RWPE2 (cell line): ENCODE measurements around the gene OAS3.

ENCODE experiments used
- ATAC-seq: fragments of 200-7000 bp; cut with Tn5 transposase; 3 replicates; pipeline ENCODE4 v1.9.1; 2021; ENCODE audit warnings: low read depth
- DNase-seq: peaks from one replicate; pipeline ENCODE4 v3.0.0-alpha.2; 2020; ENCODE audit warnings: low spot score
- H3K27ac ChIP-seq: fragments of 450-650 bp; 2 replicates; pipeline ENCODE4 v1.5.1; 2017; ENCODE audit warnings: mild to moderate bottlenecking; ENCODE audit not compliant: poor library complexity, severe bottlenecking
- H3K27me3 ChIP-seq: fragments of 250-450 bp; sonication (Bioruptor Pico); 2 replicates; pipeline ENCODE4 v1.5.1; 2021; ENCODE audit warnings: mild to moderate bottlenecking, moderate library complexity; ENCODE audit not compliant: insufficient read depth, poor library complexity, severe bottlenecking
- H3K36me3 ChIP-seq: fragments of 250-450 bp; sonication (Bioruptor Pico); 2 replicates; pipeline ENCODE4 v1.5.1; 2020; ENCODE audit warnings: low read depth, mild to moderate bottlenecking, moderate library complexity
- H3K4me1 ChIP-seq: fragments of 250-450 bp; sonication (Bioruptor Pico); 2 replicates; pipeline ENCODE4 v1.5.1; 2021; ENCODE audit warnings: mild to moderate bottlenecking, moderate library complexity; ENCODE audit not compliant: insufficient read depth, poor library complexity, severe bottlenecking
- H3K4me3 ChIP-seq: fragments of 250-450 bp; sonication (Bioruptor Pico); 2 replicates; pipeline ENCODE4 v1.5.1; 2021; ENCODE audit warnings: mild to moderate bottlenecking, moderate library complexity; ENCODE audit not compliant: severe bottlenecking
- H3K9me3 ChIP-seq: fragments of 250-450 bp; sonication (Bioruptor Pico); 2 replicates; pipeline ENCODE4 v1.5.1; 2021; ENCODE audit warnings: mild to moderate bottlenecking, moderate library complexity; ENCODE audit not compliant: severe bottlenecking
- TF ChIP-seq, protein P1 (sequence below): fragments of 450-650 bp; IDR thresholded peaks from one replicate; pipeline ENCODE4 v1.5.1; 2017; ENCODE audit warnings: mild to moderate bottlenecking, moderate library complexity; ENCODE audit not compliant: poor library complexity, severe bottlenecking

Gene OAS3

DNA sequence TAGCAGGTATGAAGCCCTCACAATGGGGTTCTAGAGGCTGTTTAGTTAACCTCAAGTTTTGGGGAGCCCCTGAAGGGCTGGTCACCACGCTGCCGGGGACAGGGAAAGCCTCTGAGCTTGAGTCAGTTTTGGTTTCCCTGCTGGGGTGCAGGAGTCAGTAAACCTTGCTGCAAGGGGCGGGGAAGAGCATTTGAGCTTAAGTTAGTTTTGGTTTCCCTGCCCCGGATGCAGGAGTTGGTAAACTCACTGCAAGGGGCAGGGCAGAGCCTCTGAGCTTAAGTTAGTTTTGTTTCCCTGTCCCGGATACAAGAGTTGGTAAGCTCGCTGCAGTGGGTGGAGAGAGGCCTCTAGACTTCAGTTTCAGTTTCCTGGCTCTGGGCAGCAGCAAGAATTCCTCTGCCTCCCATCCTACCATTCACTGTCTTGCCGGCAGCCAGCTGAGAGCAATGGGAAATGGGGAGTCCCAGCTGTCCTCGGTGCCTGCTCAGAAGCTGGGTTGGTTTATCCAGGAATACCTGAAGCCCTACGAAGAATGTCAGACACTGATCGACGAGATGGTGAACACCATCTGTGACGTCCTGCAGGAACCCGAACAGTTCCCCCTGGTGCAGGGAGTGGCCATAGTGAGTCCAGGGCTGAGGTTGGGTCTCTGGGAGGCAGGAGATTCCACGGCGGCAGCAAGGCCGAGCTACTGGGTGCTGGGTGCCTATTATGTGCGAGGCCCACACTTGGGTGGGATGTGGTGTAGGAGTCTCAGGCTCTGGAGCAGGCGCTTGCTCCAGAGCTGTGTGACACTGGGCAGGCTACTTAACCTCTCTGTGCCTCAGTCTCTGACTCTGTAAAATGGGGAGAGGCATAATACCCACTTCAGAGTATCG is 40.1 kb downstream of the OAS3 start, which contains the start of gene OAS2:
Gene OAS2, plus strand, starts transcription at position 357 of the 878 bp plus-strand sequence. Its CDS starts 90 bp downstream, at position 447.
- Histone ChIP-seq H3K27me3 (no peaks in the 10 kb centered on the region), H3K36me3 (no peaks in the 10 kb centered on the region), H3K4me3 (peak within 1 kb of the TSS; percentile 16), H3K27ac (peak within 1 kb of the TSS; percentile 19), H3K4me1 (peaks cover 4% of the 10 kb centered on the region), H3K9me3 (no peaks in the 10 kb centered on the region)
- TF ChIP-seq, protein P1, sequence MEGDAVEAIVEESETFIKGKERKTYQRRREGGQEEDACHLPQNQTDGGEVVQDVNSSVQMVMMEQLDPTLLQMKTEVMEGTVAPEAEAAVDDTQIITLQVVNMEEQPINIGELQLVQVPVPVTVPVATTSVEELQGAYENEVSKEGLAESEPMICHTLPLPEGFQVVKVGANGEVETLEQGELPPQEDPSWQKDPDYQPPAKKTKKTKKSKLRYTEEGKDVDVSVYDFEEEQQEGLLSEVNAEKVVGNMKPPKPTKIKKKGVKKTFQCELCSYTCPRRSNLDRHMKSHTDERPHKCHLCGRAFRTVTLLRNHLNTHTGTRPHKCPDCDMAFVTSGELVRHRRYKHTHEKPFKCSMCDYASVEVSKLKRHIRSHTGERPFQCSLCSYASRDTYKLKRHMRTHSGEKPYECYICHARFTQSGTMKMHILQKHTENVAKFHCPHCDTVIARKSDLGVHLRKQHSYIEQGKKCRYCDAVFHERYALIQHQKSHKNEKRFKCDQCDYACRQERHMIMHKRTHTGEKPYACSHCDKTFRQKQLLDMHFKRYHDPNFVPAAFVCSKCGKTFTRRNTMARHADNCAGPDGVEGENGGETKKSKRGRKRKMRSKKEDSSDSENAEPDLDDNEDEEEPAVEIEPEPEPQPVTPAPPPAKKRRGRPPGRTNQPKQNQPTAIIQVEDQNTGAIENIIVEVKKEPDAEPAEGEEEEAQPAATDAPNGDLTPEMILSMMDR = no peak
- ATAC-seq = peak; percentile 89
- no peak for DNase-seq

DNA sequence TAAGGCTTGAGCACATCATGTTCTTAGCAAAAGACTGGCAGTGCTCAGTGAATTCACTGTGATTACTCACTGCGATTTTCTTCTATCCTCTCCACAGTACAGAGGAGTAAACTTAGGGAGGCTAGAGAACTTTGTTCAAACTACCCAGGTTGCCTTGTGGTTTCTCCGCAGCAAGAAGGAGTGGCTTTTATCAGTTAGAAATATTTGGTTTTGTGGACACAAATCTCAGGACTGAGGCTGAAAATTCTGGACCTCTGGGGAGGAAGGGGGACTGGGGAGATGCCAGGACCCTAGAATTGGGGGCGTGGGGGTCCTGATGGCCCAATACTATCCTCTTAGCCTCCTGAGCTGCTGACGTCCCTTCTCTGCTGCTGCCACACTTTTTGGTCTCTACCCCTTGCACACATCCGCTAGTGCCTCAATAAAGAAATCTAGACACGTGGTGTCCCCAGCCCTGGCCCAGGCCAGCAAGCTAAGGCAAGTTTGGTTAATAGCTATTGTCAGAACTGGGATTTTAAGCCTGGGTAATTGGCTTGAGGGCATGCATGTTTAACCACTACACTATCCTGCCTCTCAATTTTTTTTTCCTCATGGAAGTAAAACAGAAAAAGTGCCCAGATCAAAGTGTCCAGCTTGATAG is 40.9 kb downstream of the OAS3 start:
- DNase-seq = no peak
- Histone ChIP-seq H3K36me3 (no peaks in the 10 kb centered on the region), H3K27me3 (no peaks in the 10 kb centered on the region), H3K4me1 (peaks cover 4% of the 10 kb centered on the region), H3K4me3 (peak overlapping the region; percentile 16), H3K27ac (peak overlapping the region; percentile 19), H3K9me3 (no peaks in the 10 kb centered on the region)
- ATAC-seq = peak; percentile 33; the same call in 2 of the 3 replicates
- TF ChIP-seq, protein P1 = no peak

DNA sequence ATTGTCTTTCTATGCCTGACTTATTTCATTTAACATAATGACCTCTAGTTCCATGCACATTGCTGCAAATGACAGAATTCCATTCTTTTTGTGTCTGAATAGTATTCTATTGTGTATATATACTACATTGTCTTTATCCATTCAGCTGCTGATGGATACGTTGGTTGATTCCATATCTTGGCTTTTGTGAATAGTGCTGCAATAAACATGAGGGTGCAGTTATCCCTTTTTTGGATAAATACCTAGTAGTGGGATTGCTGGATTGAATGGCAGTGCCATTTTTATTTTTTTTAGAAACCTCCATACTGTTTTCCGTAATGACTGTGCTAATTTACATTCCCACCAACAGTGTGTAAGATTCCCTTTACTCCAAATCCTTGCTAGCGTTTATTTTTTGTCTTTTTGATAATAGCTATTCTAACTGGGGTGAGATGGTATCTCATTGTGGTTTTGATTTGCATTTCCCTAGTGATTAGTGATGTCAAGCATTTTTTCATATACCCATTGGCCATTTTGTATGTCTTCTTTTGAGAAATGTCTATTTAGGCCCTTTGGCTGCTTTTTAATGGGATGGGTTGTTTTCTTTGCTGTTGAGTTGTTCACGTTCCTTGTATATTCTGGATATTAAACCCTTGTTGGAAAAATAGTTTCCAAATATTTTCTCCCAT is 42.4 kb downstream of the OAS3 start:
- Histone ChIP-seq H3K27ac (no peak overlapping the region), H3K4me1 (peaks cover 10% of the 10 kb centered on the region), H3K27me3 (no peaks in the 10 kb centered on the region), H3K36me3 (no peaks in the 10 kb centered on the region), H3K9me3 (peaks cover 4% of the 10 kb centered on the region), H3K4me3 (no peak overlapping the region)
- ATAC-seq (no peak), DNase-seq (no peak)
- TF ChIP-seq, protein P1 = no peak

DNA sequence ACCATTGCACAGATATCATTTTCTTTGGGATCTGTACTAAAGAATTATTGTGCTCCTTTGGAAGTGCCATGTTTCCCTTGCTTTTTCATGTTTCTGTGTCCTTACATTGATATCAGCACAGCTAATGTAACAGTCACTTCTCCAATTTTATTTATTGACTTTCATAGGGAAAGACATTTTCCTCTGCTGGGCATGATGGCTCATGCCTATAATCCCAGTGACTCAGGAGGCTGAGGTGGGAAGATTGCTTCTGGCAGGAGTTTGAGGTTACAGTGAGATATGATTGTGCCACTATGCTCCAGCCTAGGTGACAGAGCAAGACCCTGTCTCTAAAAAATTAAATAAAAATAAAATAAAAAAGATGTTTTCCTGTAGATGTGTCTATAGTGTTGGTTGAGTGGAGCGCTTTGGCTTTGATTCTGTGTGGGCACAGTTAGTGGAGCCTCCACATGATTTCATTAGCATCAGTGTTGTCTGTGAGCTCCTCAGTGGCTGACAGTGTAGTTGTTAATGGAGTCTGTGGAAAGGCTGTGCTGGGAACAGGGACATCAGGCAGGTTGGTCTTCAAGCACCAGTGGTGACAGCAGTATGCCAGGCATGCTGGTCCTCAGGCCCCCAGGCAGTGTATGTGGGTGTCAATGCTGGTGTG is 47.5 kb downstream of the OAS3 start:
- ATAC-seq (peak; percentile 79), DNase-seq (no peak)
- Histone ChIP-seq H3K9me3 (peaks cover 4% of the 10 kb centered on the region), H3K4me1 (peaks cover 9% of the 10 kb centered on the region), H3K27me3 (no peaks in the 10 kb centered on the region), H3K4me3 (no peak overlapping the region), H3K27ac (no peak overlapping the region), H3K36me3 (no peaks in the 10 kb centered on the region)
- TF ChIP-seq, protein P1 = no peak
